OCI-LY1 (cell line): ENCODE results near the gene COPS7B.

Experiments used
- EZH2 ChIP-seq: fragments of 200-600 bp; sonication (generic), shearing (Covaris generic); IDR thresholded peaks from 2 replicates; pipeline ENCODE4 v1.8.0; 2017; ENCODE audit warnings: borderline replicate concordance, mixed run types, mild to moderate bottlenecking, antibody characterized with exemption, low read length, moderate library complexity, mixed read lengths
- TF ChIP-seq, protein P1 (sequence below): fragments of 200-600 bp; sonication (generic), shearing (Covaris generic); IDR thresholded peaks from 2 replicates; pipeline ENCODE4 v1.5.1; 2017; ENCODE audit warnings: mild to moderate bottlenecking, antibody characterized with exemption, low read length, moderate library complexity, mixed read lengths

GRCh38 chr2:231786917-231787292, 660 bp downstream of the COPS7B start:
- TF ChIP-seq, protein P1, sequence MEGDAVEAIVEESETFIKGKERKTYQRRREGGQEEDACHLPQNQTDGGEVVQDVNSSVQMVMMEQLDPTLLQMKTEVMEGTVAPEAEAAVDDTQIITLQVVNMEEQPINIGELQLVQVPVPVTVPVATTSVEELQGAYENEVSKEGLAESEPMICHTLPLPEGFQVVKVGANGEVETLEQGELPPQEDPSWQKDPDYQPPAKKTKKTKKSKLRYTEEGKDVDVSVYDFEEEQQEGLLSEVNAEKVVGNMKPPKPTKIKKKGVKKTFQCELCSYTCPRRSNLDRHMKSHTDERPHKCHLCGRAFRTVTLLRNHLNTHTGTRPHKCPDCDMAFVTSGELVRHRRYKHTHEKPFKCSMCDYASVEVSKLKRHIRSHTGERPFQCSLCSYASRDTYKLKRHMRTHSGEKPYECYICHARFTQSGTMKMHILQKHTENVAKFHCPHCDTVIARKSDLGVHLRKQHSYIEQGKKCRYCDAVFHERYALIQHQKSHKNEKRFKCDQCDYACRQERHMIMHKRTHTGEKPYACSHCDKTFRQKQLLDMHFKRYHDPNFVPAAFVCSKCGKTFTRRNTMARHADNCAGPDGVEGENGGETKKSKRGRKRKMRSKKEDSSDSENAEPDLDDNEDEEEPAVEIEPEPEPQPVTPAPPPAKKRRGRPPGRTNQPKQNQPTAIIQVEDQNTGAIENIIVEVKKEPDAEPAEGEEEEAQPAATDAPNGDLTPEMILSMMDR: no peak
- no peak for TF ChIP-seq EZH2
